Lung (tissue), 12 donors: ENCODE data around the gene TMEM254. TPM values are rescaled to one million over a fixed set of nuclear protein-coding genes. Genes with fewer than 3 reads are reported as not detected.
"Not testable (repeated sequence)": the region's sequence is repeated elsewhere in the genome, so short reads cannot be mapped to it uniquely, and the experiment has no call there.

Experiments used
- ATAC-seq: fragments of 200-7000 bp; cut with Tn5 transposase; one replicate; pipeline ENCODE4 v1.9.1; 2020; ENCODE audit warnings: moderate number of reproducible peaks; ENCODE audit not compliant: insufficient read depth, low FRiP score
- DNase-seq, 3 donors: peaks; one replicate each; pipeline ENCODE4 v3.0.0-alpha.2; 2013 to 2017
- H3K27ac ChIP-seq, 2 donors: one replicate each; pipeline ENCODE4 v1.5.1; 2013; ENCODE audit warnings: mild to moderate bottlenecking in 2 of 2, moderate library complexity in 2 of 2, control low read depth in 1 of 2, inconsistent platforms in 1 of 2, low read depth in 1 of 2, low read length in 1 of 2
- H3K27me3 ChIP-seq, 3 donors: one replicate each; pipeline ENCODE4 v1.5.1; 2013; ENCODE audit warnings: low read length in 2 of 3; ENCODE audit not compliant: control insufficient read depth in 3 of 3, insufficient read depth in 3 of 3
- H3K36me3 ChIP-seq, 4 donors: one replicate each; pipeline ENCODE4 v1.5.1; 2013; ENCODE audit warnings: low read length in 4 of 4, mild to moderate bottlenecking in 1 of 4, moderate library complexity in 1 of 4; ENCODE audit not compliant: control insufficient read depth in 4 of 4, insufficient read depth in 4 of 4
- H3K4me1 ChIP-seq, 5 donors: one replicate each; pipeline ENCODE4 v1.5.1; 2013; ENCODE audit warnings: low read length in 5 of 5, mild to moderate bottlenecking in 2 of 5, moderate library complexity in 1 of 5; ENCODE audit not compliant: control insufficient read depth in 5 of 5, insufficient read depth in 5 of 5
- H3K4me3 ChIP-seq: one replicate; pipeline ENCODE4 v1.5.1; 2013; ENCODE audit warnings: mild to moderate bottlenecking, control low read depth, moderate library complexity
- H3K9ac ChIP-seq, 2 donors: one replicate each; pipeline ENCODE4 v1.5.1; 2013; ENCODE audit warnings: low read length in 2 of 2, control low read depth in 1 of 2; ENCODE audit not compliant: insufficient read depth in 1 of 2
- H3K9me3 ChIP-seq, 4 donors: one replicate each; pipeline ENCODE4 v1.5.1; 2013; ENCODE audit warnings: low read length in 3 of 4, mild to moderate bottlenecking in 1 of 4, moderate library complexity in 1 of 4; ENCODE audit not compliant: control insufficient read depth in 4 of 4, insufficient read depth in 3 of 4
- WGBS, 2 donors: extraction: QIAGEN DNeasy Blood & Tissue Kit; methylation state at CpG; one replicate each; pipeline ENCODE4 v1.1.7; 2013; 5-methylcytosine and 5-hydroxymethylcytosine counted together
- polyA plus RNA-seq, 2 donors: library from polyadenylated mRNA; stranded (reverse); fragments of 200-250 nt; gene quantifications; one replicate each; pipeline ENCODE4 v1.2.1, GENCODE V29; 2013
- total RNA-seq, 2 donors: library from RNA; depleted of rRNA in 1 of 2; stranded (reverse); fragments of >200 nt in 1 of 2; gene quantifications; one replicate each; pipeline ENCODE4 v1.2.1, GENCODE V29; 2014 to 2021
- TF ChIP-seq, protein P1 (sequence below): IDR thresholded peaks from 2 replicates; pipeline ENCODE4 v1.5.1; 2012; ENCODE audit warnings: mild to moderate bottlenecking; ENCODE audit errors: control extremely low read depth, extremely low read depth
- donor health status: control.
- donor health status: control.
- donor health status: Bipolar disorder and iron deficiency.
- donor health status: healthy.
- donor health status: DM: yes; HTN: yes; CAD: no.

The TMEM254 gene
- total and polyA plus RNA-seq, 4 donors = 14.0 to 25.8 (median 18.6) TPM

DNA sequence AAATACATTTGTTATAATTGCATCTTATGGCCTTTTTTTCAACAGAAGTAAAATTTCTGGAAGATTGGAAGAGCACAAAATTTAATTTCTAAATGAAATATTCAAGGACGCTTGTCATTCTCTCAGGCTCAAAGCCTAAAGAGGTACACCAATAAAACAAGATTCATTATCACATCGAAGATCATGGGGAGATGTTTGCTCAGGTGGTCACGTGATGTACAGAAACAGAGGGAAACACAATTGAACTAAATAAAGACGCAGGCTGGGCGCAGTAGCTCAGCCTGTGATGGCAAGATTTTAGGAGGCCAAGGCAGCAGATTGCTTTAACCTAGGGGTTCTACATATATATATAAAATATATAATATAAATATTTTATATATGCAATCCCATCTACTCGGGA, 37.3 kb upstream of the TMEM254 start:
- WGBS, 2 donors = 93 to 95% methylated on average over 6 of the region's 6 CpGs
- Histone ChIP-seq H3K4me3 (no peak overlapping the region), H3K9me3 (no peaks in the 10 kb centered on the region), H3K27ac (no peak overlapping the region), H3K4me1 (no peaks in the 10 kb centered on the region), H3K36me3 (no peaks in the 10 kb centered on the region), H3K9ac (no peak overlapping the region), H3K27me3 (no peaks in the 10 kb centered on the region)
- no peak for ATAC-seq
- TF ChIP-seq, protein P1, sequence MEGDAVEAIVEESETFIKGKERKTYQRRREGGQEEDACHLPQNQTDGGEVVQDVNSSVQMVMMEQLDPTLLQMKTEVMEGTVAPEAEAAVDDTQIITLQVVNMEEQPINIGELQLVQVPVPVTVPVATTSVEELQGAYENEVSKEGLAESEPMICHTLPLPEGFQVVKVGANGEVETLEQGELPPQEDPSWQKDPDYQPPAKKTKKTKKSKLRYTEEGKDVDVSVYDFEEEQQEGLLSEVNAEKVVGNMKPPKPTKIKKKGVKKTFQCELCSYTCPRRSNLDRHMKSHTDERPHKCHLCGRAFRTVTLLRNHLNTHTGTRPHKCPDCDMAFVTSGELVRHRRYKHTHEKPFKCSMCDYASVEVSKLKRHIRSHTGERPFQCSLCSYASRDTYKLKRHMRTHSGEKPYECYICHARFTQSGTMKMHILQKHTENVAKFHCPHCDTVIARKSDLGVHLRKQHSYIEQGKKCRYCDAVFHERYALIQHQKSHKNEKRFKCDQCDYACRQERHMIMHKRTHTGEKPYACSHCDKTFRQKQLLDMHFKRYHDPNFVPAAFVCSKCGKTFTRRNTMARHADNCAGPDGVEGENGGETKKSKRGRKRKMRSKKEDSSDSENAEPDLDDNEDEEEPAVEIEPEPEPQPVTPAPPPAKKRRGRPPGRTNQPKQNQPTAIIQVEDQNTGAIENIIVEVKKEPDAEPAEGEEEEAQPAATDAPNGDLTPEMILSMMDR = no peak
- no peak for DNase-seq

DNA sequence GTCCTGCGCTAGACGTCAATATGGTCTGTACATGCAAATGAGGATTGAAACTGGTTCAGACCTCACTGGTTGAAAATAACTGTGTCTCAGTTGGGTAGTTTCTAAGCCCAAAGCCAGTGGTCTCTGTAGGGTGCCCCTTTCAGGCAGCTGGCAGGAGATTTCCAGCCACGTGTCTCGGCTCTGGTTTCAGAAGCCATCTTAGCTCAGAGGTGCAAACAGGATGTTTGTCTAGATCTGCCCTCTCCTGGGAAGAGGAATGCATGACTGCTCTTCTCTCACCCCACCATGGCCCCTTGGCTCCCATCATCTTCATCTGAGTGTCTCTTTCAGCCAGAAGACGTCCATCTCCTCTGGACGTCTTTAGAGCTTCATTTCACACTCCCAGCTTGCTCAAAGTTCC, 33.5 kb upstream of the TMEM254 start:
- ATAC-seq, H3K36me3 ChIP-seq, H3K27ac ChIP-seq, H3K27me3 ChIP-seq, H3K9me3 ChIP-seq, H3K9ac ChIP-seq, H3K4me1 ChIP-seq, DNase-seq, H3K4me3 ChIP-seq: not testable (repeated sequence)
- 75 to 89% methylated on average over 6 of the region's 6 CpGs for WGBS, 2 donors

DNA sequence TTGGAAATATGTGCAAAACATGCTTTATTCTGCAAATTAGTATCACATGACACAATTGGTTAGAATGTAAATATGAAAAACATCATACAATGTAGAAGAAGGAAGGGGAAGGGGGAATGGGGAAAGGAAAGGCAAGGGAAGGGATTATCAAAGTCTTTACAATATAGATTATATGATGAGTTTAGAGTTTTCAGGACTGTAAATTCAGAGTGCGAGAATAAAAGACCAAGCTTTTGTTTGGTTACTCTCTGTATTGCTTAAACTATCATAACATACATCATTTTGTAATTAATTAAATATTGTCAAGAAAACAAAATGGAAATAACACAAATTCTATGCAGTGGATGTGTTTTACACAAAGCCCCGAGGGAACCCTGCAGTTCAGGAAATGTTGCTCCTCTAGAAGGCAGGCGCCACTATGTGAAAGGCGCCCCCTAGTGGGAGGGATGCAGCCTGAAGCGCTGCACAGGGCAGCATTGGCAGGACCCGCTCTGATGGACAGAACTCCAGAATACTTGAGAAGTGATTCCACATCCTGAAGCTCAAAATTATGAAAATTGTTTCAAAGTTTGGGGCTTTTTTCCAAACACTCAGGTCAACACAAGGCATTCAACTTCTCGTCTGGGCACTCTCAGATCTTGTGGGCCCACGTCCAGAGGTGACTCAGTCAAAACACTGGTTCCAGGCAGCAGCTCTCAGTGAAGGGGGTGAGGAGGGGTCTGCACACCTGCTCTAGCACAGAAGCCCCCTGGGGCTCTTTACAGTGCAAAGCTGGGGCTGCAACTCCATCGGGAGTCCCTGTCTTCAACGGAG, 31.6 kb upstream of the TMEM254 start:
- TF ChIP-seq, protein P1 = peak; percentile 79
- Histone ChIP-seq H3K9ac (no peak overlapping the region), H3K27me3 (no peaks in the 10 kb centered on the region), H3K27ac (no peak overlapping the region), H3K4me1 (no peaks in the 10 kb centered on the region), H3K4me3 (no peak overlapping the region), H3K36me3 (no peaks in the 10 kb centered on the region), H3K9me3 (no peaks in the 10 kb centered on the region)
- 37 to 38% methylated on average over 10 of the region's 10 CpGs for WGBS, 2 donors
- ATAC-seq (peak; percentile 90), DNase-seq (peak; percentile 70 to 77 (median 76))

DNA sequence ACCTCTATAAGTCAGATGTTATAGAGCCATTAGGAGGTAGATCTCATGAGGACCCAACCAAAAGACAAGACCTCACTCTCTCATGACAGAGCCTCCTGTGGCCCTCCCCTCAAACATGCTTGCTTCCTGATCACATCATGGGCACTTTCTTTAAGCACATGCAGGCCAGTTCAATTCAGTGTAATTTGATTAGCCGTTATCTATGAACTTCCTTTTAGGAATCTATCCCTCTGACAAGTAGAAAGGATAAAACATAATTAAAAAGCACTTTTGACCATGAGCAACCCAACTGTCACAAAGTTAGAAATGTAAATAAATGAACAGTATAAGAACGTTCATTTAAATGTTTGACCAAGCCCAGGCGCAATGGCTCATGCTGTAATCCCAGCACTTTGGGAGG, 27.7 kb upstream of the TMEM254 start:
- Histone ChIP-seq H3K4me1 (no peaks in the 10 kb centered on the region), H3K4me3 (no peak overlapping the region), H3K27ac (no peak overlapping the region), H3K9me3 (no peaks in the 10 kb centered on the region), H3K9ac (no peak overlapping the region), H3K27me3 (no peaks in the 10 kb centered on the region), H3K36me3 (no peaks in the 10 kb centered on the region)
- ATAC-seq (no peak), DNase-seq (no peak)
- 93 to 94% methylated on average over 3 of the region's 3 CpGs for WGBS, 2 donors
- TF ChIP-seq, protein P1 = no peak
